Natural killer cell (primary cell): ENCODE measurements around the gene VPS54. TPM values are rescaled to one million over a fixed set of nuclear protein-coding genes. Genes with fewer than 3 reads are reported as not detected.
A peak's percentile ranks its signal among the peaks of the same experiment; 100 is the strongest.
"Not testable (repeated sequence)": the region's sequence is repeated elsewhere in the genome, so short reads cannot be mapped to it uniquely, and the experiment has no call there.

Experiments
- ATAC-seq, 3 donors: fragments of 150-1000 bp in 2 of 3; fragments of 200-7000 bp in 1 of 3; cut with Tn5 transposase; 1 replicate in 1 of 3; 2 replicates in 2 of 3; pipeline ENCODE4 v1.10.0; 2021; ENCODE audit warnings: mild to moderate bottlenecking in 2 of 3, moderate library complexity in 2 of 3
- DNase-seq, 2 donors: peaks; one replicate each; pipeline versions ENCODE4 v3.0.0 to v3.0.0-alpha.2; 2013 to 2021; ENCODE audit warnings: mixed read lengths in 1 of 2
- H3K27ac ChIP-seq: one replicate; pipeline ENCODE4 v1.5.1; 2013; ENCODE audit warnings: mild to moderate bottlenecking, low read length
- H3K27me3 ChIP-seq: one replicate; pipeline ENCODE4 v1.6.1; 2013; ENCODE audit warnings: low read length; ENCODE audit not compliant: control insufficient read depth, insufficient read depth
- H3K36me3 ChIP-seq: one replicate; pipeline ENCODE4 v1.6.1; 2013; ENCODE audit warnings: low read length; ENCODE audit not compliant: control insufficient read depth, insufficient read depth
- H3K4me1 ChIP-seq: one replicate; pipeline ENCODE4 v1.6.1; 2013; ENCODE audit warnings: low read length; ENCODE audit not compliant: control insufficient read depth, insufficient read depth
- H3K4me3 ChIP-seq: one replicate; pipeline ENCODE4 v1.5.1; 2013; ENCODE audit warnings: low read length
- H3K9me3 ChIP-seq: one replicate; pipeline ENCODE4 v1.6.1; 2013; ENCODE audit warnings: low read length; ENCODE audit not compliant: control insufficient read depth, insufficient read depth
- H3K27ac Mint-ChIP-seq, 2 donors: one replicate each; pipeline ENCODE4 v1.8.0; 2022; ENCODE audit warnings: mild to moderate bottlenecking in 2 of 2, mixed read lengths in 2 of 2, moderate library complexity in 1 of 2
- H3K27me3 Mint-ChIP-seq, 2 donors: one replicate each; pipeline ENCODE4 v1.8.0; 2022; ENCODE audit warnings: low read depth in 2 of 2, mixed read lengths in 2 of 2
- H3K36me3 Mint-ChIP-seq: one replicate; pipeline ENCODE4 v1.8.0; 2022; ENCODE audit warnings: mixed read lengths
- H3K4me1 Mint-ChIP-seq, 2 donors: one replicate each; pipeline ENCODE4 v1.8.0; 2022; ENCODE audit warnings: mixed read lengths in 2 of 2
- H3K4me3 Mint-ChIP-seq: one replicate; pipeline ENCODE4 v1.8.0; 2022; ENCODE audit warnings: mild to moderate bottlenecking, moderate library complexity, mixed read lengths
- H3K9me3 Mint-ChIP-seq, 2 donors: one replicate each; pipeline ENCODE4 v1.8.0; 2022; ENCODE audit warnings: mixed read lengths in 2 of 2
- WGBS: methylation state at CpG from one replicate; pipeline ENCODE4 v1.1.7; 2013; ENCODE audit warnings: missing lambda C conversion rate; ENCODE audit not compliant: insufficient coverage; 5-methylcytosine and 5-hydroxymethylcytosine counted together
- intact Hi-C: fragments of 100-400 bp; cut with micrococcal nuclease; formaldehyde crosslinking; loops from one replicate; pipeline ENCODE4 v1.14.2; 2022
- total RNA-seq, 4 donors: library from RNA; stranded (reverse); fragments of 120-200 nt in 1 of 4; gene quantifications; one replicate each; pipeline versions ENCODE4 v1.2.3 to v1.2.4, GENCODE V29; 2013 to 2022
- TF ChIP-seq, protein P1 (sequence below): fragments of 200-600 bp; IDR thresholded peaks from one replicate; pipeline ENCODE4 v1.8.0; 2022; ENCODE audit warnings: antibody characterized with exemption

The VPS54 gene
- total RNA-seq, 3 donors from 2014 or later (not counting 1 experiment from before 2014, with no cell fraction given): 12.1 to 17.3 (median 13.5) TPM

GRCh38 chr2:64001382-64002101, 17.7 kb downstream of the VPS54 start:
- 96% methylated on average over 5 of the region's 5 CpGs for WGBS
- TF ChIP-seq, protein P1, sequence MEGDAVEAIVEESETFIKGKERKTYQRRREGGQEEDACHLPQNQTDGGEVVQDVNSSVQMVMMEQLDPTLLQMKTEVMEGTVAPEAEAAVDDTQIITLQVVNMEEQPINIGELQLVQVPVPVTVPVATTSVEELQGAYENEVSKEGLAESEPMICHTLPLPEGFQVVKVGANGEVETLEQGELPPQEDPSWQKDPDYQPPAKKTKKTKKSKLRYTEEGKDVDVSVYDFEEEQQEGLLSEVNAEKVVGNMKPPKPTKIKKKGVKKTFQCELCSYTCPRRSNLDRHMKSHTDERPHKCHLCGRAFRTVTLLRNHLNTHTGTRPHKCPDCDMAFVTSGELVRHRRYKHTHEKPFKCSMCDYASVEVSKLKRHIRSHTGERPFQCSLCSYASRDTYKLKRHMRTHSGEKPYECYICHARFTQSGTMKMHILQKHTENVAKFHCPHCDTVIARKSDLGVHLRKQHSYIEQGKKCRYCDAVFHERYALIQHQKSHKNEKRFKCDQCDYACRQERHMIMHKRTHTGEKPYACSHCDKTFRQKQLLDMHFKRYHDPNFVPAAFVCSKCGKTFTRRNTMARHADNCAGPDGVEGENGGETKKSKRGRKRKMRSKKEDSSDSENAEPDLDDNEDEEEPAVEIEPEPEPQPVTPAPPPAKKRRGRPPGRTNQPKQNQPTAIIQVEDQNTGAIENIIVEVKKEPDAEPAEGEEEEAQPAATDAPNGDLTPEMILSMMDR: no peak
- intact Hi-C loops: no loop called here

GRCh38 chr2:64000630-64001381, 18.4 kb downstream of the VPS54 start:
- Mint-ChIP-seq H3K9me3 (peaks cover 5 to 13% of the 10 kb centered on the region in 2 donors), H3K36me3 (peaks cover 20% of the 10 kb centered on the region), H3K4me3 (no peak overlapping the region), H3K27me3 (no peaks in the 10 kb centered on the region), H3K27ac (no peak overlapping the region), H3K4me1 (peaks cover 16 to 25% of the 10 kb centered on the region in 2 donors)
- no peak overlapping the region for H3K4me3 ChIP-seq
- WGBS: 92% methylated on average over 5 of the region's 5 CpGs
- peak in 1 of 3 donors; percentile 36 for ATAC-seq
- no peak for DNase-seq
- H3K9me3 ChIP-seq: peaks cover 5% of the 10 kb centered on the region
- intact Hi-C loops: no loop called here
- no peaks in the 10 kb centered on the region for H3K36me3 ChIP-seq
- TF ChIP-seq, protein P1: no peak
- no peak overlapping the region for H3K27ac ChIP-seq
- no peaks in the 10 kb centered on the region for H3K4me1 ChIP-seq
- no peaks in the 10 kb centered on the region for H3K27me3 ChIP-seq

More at GRCh38 chr2:64001382-64002101, 17.7 kb downstream of the VPS54 start:
- H3K4me3 ChIP-seq: no peak overlapping the region
- Mint-ChIP-seq H3K27me3 (no peaks in the 10 kb centered on the region), H3K36me3 (peaks cover 20% of the 10 kb centered on the region), H3K4me3 (no peak overlapping the region), H3K9me3 (peaks cover 5 to 13% of the 10 kb centered on the region in 2 donors), H3K4me1 (peaks cover 16 to 25% of the 10 kb centered on the region in 2 donors), H3K27ac (no peak overlapping the region)
- H3K9me3 ChIP-seq: peaks cover 5% of the 10 kb centered on the region
- no peaks in the 10 kb centered on the region for H3K4me1 ChIP-seq
- no peaks in the 10 kb centered on the region for H3K27me3 ChIP-seq
- DNase-seq: no peak
- no peak overlapping the region for H3K27ac ChIP-seq
- H3K36me3 ChIP-seq: no peaks in the 10 kb centered on the region
- ATAC-seq: no peak

DNA sequence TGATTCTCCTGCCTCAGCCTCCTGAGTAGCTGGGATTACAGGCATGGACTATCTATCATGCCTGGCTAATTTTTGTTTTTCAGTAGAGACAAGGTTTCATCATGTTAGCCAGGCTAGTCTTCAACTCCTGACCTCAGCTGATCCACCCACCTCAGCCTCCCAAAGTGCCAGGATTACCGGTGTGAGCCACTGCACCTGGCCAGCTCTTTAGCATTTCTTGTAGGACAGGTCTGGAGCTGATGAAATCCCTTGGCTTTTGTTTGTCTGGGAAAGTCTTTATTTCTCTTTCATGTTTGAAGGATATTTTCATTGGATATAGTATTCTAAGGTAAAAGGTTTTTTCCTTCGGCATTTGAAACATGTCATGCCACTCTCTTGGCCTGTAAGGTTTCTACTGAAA, 20.2 kb downstream of the VPS54 start:
- Histone ChIP-seq H3K4me1 (no peaks in the 10 kb centered on the region), H3K27me3 (no peaks in the 10 kb centered on the region), H3K4me3 (no peak overlapping the region), H3K9me3 (peaks cover 5% of the 10 kb centered on the region), H3K36me3 (no peaks in the 10 kb centered on the region), H3K27ac (no peak overlapping the region)
- DNase-seq (no peak), ATAC-seq (no peak)
- peaks cover 5 to 13% of the 10 kb centered on the region in 2 donors for H3K9me3 Mint-ChIP-seq
- no peaks in the 10 kb centered on the region for H3K27me3 Mint-ChIP-seq
- H3K36me3 Mint-ChIP-seq: peaks cover 20% of the 10 kb centered on the region
- H3K4me1 Mint-ChIP-seq: peaks cover 26 to 35% of the 10 kb centered on the region in 2 donors
- H3K27ac Mint-ChIP-seq: no peak overlapping the region
- WGBS: 100% methylated on average over 2 of the region's 2 CpGs
- intact Hi-C loops: no loop called here
- H3K4me3 Mint-ChIP-seq: no peak overlapping the region
- TF ChIP-seq, protein P1: no peak

GRCh38 chr2:63996582-63997198, 22.5 kb downstream of the VPS54 start:
- not testable (repeated sequence) for H3K27me3 ChIP-seq

GRCh38 chr2:63994329-63995070, 24.7 kb downstream of the VPS54 start:
- H3K4me3 ChIP-seq, H3K4me1 ChIP-seq, H3K27me3 ChIP-seq, ATAC-seq, intact Hi-C loops, H3K27ac Mint-ChIP-seq, DNase-seq, H3K27ac ChIP-seq, H3K27me3 Mint-ChIP-seq, H3K4me3 Mint-ChIP-seq, H3K36me3 ChIP-seq: not testable (repeated sequence)
- 96% methylated on average over 7 of the region's 9 CpGs for WGBS
- H3K9me3 Mint-ChIP-seq: peaks cover 8 to 20% of the 10 kb centered on the region in 2 donors
- peaks cover 22% of the 10 kb centered on the region for H3K36me3 Mint-ChIP-seq
- H3K4me1 Mint-ChIP-seq: peaks cover 15 to 18% of the 10 kb centered on the region in 2 donors
- peaks cover 10% of the 10 kb centered on the region for H3K9me3 ChIP-seq

More at GRCh38 chr2:63996582-63997198, 22.5 kb downstream of the VPS54 start:
- H3K27me3 Mint-ChIP-seq, H3K4me3 ChIP-seq, intact Hi-C loops, H3K4me3 Mint-ChIP-seq, H3K27ac ChIP-seq, DNase-seq, H3K27ac Mint-ChIP-seq, H3K36me3 ChIP-seq, ATAC-seq, H3K9me3 ChIP-seq, H3K4me1 ChIP-seq: not testable (repeated sequence)
- peaks cover 15 to 19% of the 10 kb centered on the region in 2 donors for H3K4me1 Mint-ChIP-seq
- peaks cover 20% of the 10 kb centered on the region for H3K36me3 Mint-ChIP-seq
- 100% methylated on average over 2 of the region's 10 CpGs for WGBS
- H3K9me3 Mint-ChIP-seq: peaks cover 5 to 13% of the 10 kb centered on the region in 2 donors
